SKM-1 treated with dmso at 0.1 percent for 144 hours (cell line): Measurements from ENCODE around the gene CALML6.

Experiments used
- DNase-seq: peaks from one replicate; lab custom pipeline; 2025; ENCODE audit not compliant: unreplicated experiment; lab: John Stamatoyannopoulos, UW

Gene CALML6

GRCh38 chr1:1941868-1942752 lies 27.1 kb downstream of the CALML6 start:
- DNase-seq: no peak

- no peak for DNase-seq
Measured at GRCh38 chr1:1942753-1943656, 27.9 kb downstream of the CALML6 start.

- no peak for DNase-seq
Measured at GRCh38 chr1:1943834-1944570, 28.9 kb downstream of the CALML6 start.

GRCh38 chr1:1945782-1946393 lies 30.8 kb downstream of the CALML6 start:
- DNase-seq: no peak

- no peak for DNase-seq
Measured at GRCh38 chr1:1946540-1946939, 31.5 kb downstream of the CALML6 start.

- DNase-seq: no peak
Measured at GRCh38 chr1:1947493-1947892, 32.4 kb downstream of the CALML6 start.

- no peak for DNase-seq
Measured at GRCh38 chr1:1948783-1949182, 33.7 kb downstream of the CALML6 start.

- no peak for DNase-seq
Measured at GRCh38 chr1:1950940-1951339, 35.9 kb downstream of the CALML6 start.

- DNase-seq: no peak
Measured at GRCh38 chr1:1954015-1954414, 39.0 kb downstream of the CALML6 start.

- no peak for DNase-seq
Measured at GRCh38 chr1:1954831-1955441, 39.9 kb downstream of the CALML6 start.

- no peak for DNase-seq
Measured at GRCh38 chr1:1955621-1956094, 40.6 kb downstream of the CALML6 start.

- DNase-seq: no peak
Measured at GRCh38 chr1:1956101-1956500, 41.0 kb downstream of the CALML6 start.

- no peak for DNase-seq
Measured at GRCh38 chr1:1956586-1957532, 41.8 kb downstream of the CALML6 start.

- DNase-seq: no peak
Measured at GRCh38 chr1:1957533-1957961, 42.5 kb downstream of the CALML6 start.

- no peak for DNase-seq
Measured at GRCh38 chr1:1958071-1958541, 43.0 kb downstream of the CALML6 start.

- DNase-seq: no peak
Measured at GRCh38 chr1:1959459-1959839, 44.4 kb downstream of the CALML6 start.

- DNase-seq: peak; percentile 80
Measured at GRCh38 chr1:1959840-1960479, 44.9 kb downstream of the CALML6 start.

- no peak for DNase-seq
Measured at GRCh38 chr1:1960480-1961196, 45.6 kb downstream of the CALML6 start.
